Liver (tissue), 9 donors: ENCODE data around the gene IRF2. TPM values are rescaled to one million over a fixed set of nuclear protein-coding genes. Genes with fewer than 3 reads are reported as not detected.

Experiments
- DNase-seq: peaks from one replicate; pipeline ENCODE4 v3.0.0-alpha.2; 2017; ENCODE audit warnings: low spot score
- H3K27ac ChIP-seq, 2 donors: one replicate each; pipeline ENCODE4 v1.7.0; 2013; ENCODE audit warnings: inconsistent platforms in 2 of 2, low read length in 2 of 2, control low read depth in 1 of 2, low read depth in 1 of 2, mild to moderate bottlenecking in 1 of 2
- H3K27me3 ChIP-seq, 4 donors: one replicate each; pipeline versions ENCODE4 v1.6.1 to v1.7.0; 2013; ENCODE audit warnings: low read length in 3 of 4, inconsistent platforms in 1 of 4, mild to moderate bottlenecking in 1 of 4, moderate library complexity in 1 of 4; ENCODE audit not compliant: control insufficient read depth in 4 of 4, insufficient read depth in 4 of 4
- H3K36me3 ChIP-seq, 4 donors: one replicate each; pipeline versions ENCODE4 v1.6.1 to v1.7.0; 2013; ENCODE audit warnings: low read length in 3 of 4, mild to moderate bottlenecking in 3 of 4, low read depth in 1 of 4, moderate library complexity in 1 of 4; ENCODE audit not compliant: control insufficient read depth in 4 of 4, insufficient read depth in 3 of 4
- H3K4me1 ChIP-seq, 4 donors: one replicate each; pipeline versions ENCODE4 v1.6.1 to v1.7.0; 2013; ENCODE audit warnings: low read length in 3 of 4, mild to moderate bottlenecking in 3 of 4, moderate library complexity in 1 of 4; ENCODE audit not compliant: control insufficient read depth in 4 of 4, insufficient read depth in 4 of 4
- H3K4me3 ChIP-seq, 3 donors: one replicate each; pipeline versions ENCODE4 v1.6.1 to v1.7.0; 2013; ENCODE audit warnings: low read length in 3 of 3, control low read depth in 1 of 3, low read depth in 1 of 3, mild to moderate bottlenecking in 1 of 3
- H3K9ac ChIP-seq, 2 donors: one replicate each; pipeline ENCODE4 v1.7.0; 2013; ENCODE audit warnings: low read length in 2 of 2, mild to moderate bottlenecking in 2 of 2, moderate library complexity in 2 of 2, control low read depth in 1 of 2, low read depth in 1 of 2
- H3K9me3 ChIP-seq, 4 donors: one replicate each; pipeline versions ENCODE4 v1.6.1 to v1.7.0; 2013; ENCODE audit warnings: low read length in 3 of 4; ENCODE audit not compliant: control insufficient read depth in 4 of 4
- ATF3 ChIP-seq: IDR thresholded peaks from 2 replicates; pipeline ENCODE4 v1.6.1; 2016; ENCODE audit warnings: antibody characterized with exemption
- CTCF ChIP-seq: fragments of 150-350 bp; IDR thresholded peaks from 2 replicates; pipeline ENCODE4 v1.5.1; 2017; ENCODE audit warnings: improper control_type of control experiment, low read depth, low read length; ENCODE audit not compliant: missing input control
- EGR1 ChIP-seq, 2 donors: IDR thresholded peaks; 2 replicates each; pipeline ENCODE4 v1.6.1; 2016 to 2018; ENCODE audit warnings: antibody characterized with exemption in 2 of 2, low read depth in 2 of 2
- FOXA1 ChIP-seq: IDR thresholded peaks from 2 replicates; pipeline ENCODE4 v1.6.1; 2016; ENCODE audit warnings: antibody characterized with exemption
- FOXA2 ChIP-seq: IDR thresholded peaks from 2 replicates; pipeline ENCODE4 v1.6.1; 2016; ENCODE audit warnings: antibody characterized with exemption
- GABPA ChIP-seq, 2 donors: IDR thresholded peaks in 1 of 2; conservative IDR thresholded peaks in 1 of 2; 2 replicates each; pipeline ENCODE4 v1.6.1; 2016; ENCODE audit warnings: antibody characterized with exemption in 2 of 2, mild to moderate bottlenecking in 1 of 2, moderate library complexity in 1 of 2
- HNF4A ChIP-seq, 2 donors: conservative IDR thresholded peaks; 2 replicates each; pipeline ENCODE4 v1.6.1; 2016; ENCODE audit warnings: antibody characterized with exemption in 2 of 2, mild to moderate bottlenecking in 2 of 2
- HNF4G ChIP-seq: IDR thresholded peaks from 2 replicates; pipeline ENCODE4 v1.6.1; 2016; ENCODE audit warnings: antibody characterized with exemption
- NR2F2 ChIP-seq: IDR thresholded peaks from 2 replicates; pipeline ENCODE4 v1.6.1; 2016; ENCODE audit warnings: antibody characterized with exemption
- RAD21 ChIP-seq, 2 donors: IDR thresholded peaks; 2 replicates each; pipeline ENCODE4 v1.6.1; 2016; ENCODE audit warnings: antibody characterized with exemption in 2 of 2, mild to moderate bottlenecking in 2 of 2
- REST ChIP-seq: IDR thresholded peaks from 2 replicates; pipeline ENCODE4 v1.6.1; 2016; ENCODE audit warnings: antibody characterized with exemption, mild to moderate bottlenecking
- SP1 ChIP-seq: IDR thresholded peaks from 2 replicates; pipeline ENCODE4 v1.6.1; 2018; ENCODE audit warnings: antibody characterized with exemption, mild to moderate bottlenecking
- TAF1 ChIP-seq: conservative IDR thresholded peaks from 2 replicates; pipeline ENCODE4 v1.6.1; 2016; ENCODE audit warnings: antibody characterized with exemption, mild to moderate bottlenecking
- YY1 ChIP-seq: IDR thresholded peaks from 2 replicates; pipeline ENCODE4 v1.6.1; 2016; ENCODE audit warnings: antibody characterized with exemption, mild to moderate bottlenecking
- ZBTB33 ChIP-seq: IDR thresholded peaks from 2 replicates; pipeline ENCODE4 v1.6.1; 2016; ENCODE audit warnings: antibody characterized with exemption
- WGBS: extraction: QIAGEN DNeasy Blood & Tissue Kit; methylation state at CpG from one replicate; pipeline ENCODE4 v1.1.7; 2013; 5-methylcytosine and 5-hydroxymethylcytosine counted together
- polyA plus RNA-seq, 2 donors: library from polyadenylated mRNA; stranded (reverse) in 1 of 2; unstranded in 1 of 2; fragments of 200-250 nt in 1 of 2; fragments of >200 nt in 1 of 2; fragmentation: Nextera tagmentation in 1 of 2; extraction: Ambion mirVana in 1 of 2; gene quantifications; one replicate each; pipeline versions ENCODE4 v1.2.1 to v1.2.3, GENCODE V29; 2013 to 2015
- total RNA-seq, 2 donors: library from RNA; depleted of rRNA; stranded (reverse); fragments of >200 nt; gene quantifications; one replicate each; pipeline ENCODE4 v1.2.3, GENCODE V29; 2014
- donor health status: healthy.
- donor health status: healthy.
- donor health status: healthy.
- donor health status: healthy.
- donor health status: healthy.

Gene IRF2
- total and polyA plus RNA-seq, 4 donors = 12.9 to 25.5 (median 22.2) TPM

GRCh38 chr4:184434501-184435066, 39.8 kb downstream of the IRF2 start:
- 91% methylated on average over 6 of the region's 6 CpGs for WGBS
- no peaks in the 10 kb centered on the region for H3K27me3 ChIP-seq
- no peak overlapping the region for H3K9ac ChIP-seq
- no peaks in the 10 kb centered on the region for H3K36me3 ChIP-seq
- peaks cover 5 to 12% (median 9%) of the 10 kb centered on the region in 4 donors for H3K4me1 ChIP-seq
- H3K4me3 ChIP-seq = no peak overlapping the region
- no peak overlapping the region for H3K27ac ChIP-seq
- no peaks in the 10 kb centered on the region for H3K9me3 ChIP-seq
- no peak for DNase-seq
- no peak for TF ChIP-seq EGR1 (IDR thresholded peaks at IDR 0.05; ENCODE audit: low read depth in 2 of 2)
- no peak for TF ChIP-seq FOXA2
- TF ChIP-seq YY1 = no peak
- TF ChIP-seq CTCF = no peak
- no peak for TF ChIP-seq HNF4A (conservative IDR thresholded peaks at IDR 0.05)
- no peak for TF ChIP-seq GABPA (IDR thresholded peaks at IDR 0.05 in 1 of 2, conservative IDR thresholded peaks at IDR 0.05 in 1 of 2)
- no peak for TF ChIP-seq NR2F2
- TF ChIP-seq ATF3 = no peak

GRCh38 chr4:184434021-184434420, 40.3 kb downstream of the IRF2 start:
- Histone ChIP-seq H3K27ac (peak overlapping the region in 1 of 2 donors; percentile 3), H3K4me3 (no peak overlapping the region), H3K9me3 (no peaks in the 10 kb centered on the region), H3K9ac (no peak overlapping the region), H3K36me3 (no peaks in the 10 kb centered on the region), H3K4me1 (peaks cover 5 to 12% (median 9%) of the 10 kb centered on the region in 4 donors), H3K27me3 (no peaks in the 10 kb centered on the region)
- TF ChIP-seq GABPA (IDR thresholded peaks at IDR 0.05 in 1 of 2, conservative IDR thresholded peaks at IDR 0.05 in 1 of 2) (no peak), TAF1 (no peak), FOXA1 (no peak), NR2F2 (no peak), CTCF (no peak), EGR1 (IDR thresholded peaks at IDR 0.05; ENCODE audit: low read depth in 2 of 2) (no peak), HNF4G (no peak), REST (no peak), ZBTB33 (no peak), YY1 (no peak), RAD21 (IDR thresholded peaks at IDR 0.05) (no peak), HNF4A (conservative IDR thresholded peaks at IDR 0.05) (no peak), SP1 (no peak)
- WGBS = 95% methylated on average over 13 of the region's 13 CpGs
- DNase-seq = no peak
